Activated T-helper 2 cell treated with anti-CD3 and anti-CD28 coated beads, Interferon-gamma antibody, Interleukin-2, Interleukin-4, amounts not matched to agents 10 μg/mL and 5 μg/mL and 100 μg/mL, durations not matched to agents 14 hours and 24 hours and 36 hours (primary cell): Measurements from ENCODE around the gene ASB6. TPM values are rescaled to one million over a fixed set of nuclear protein-coding genes. Genes with fewer than 3 reads are reported as not detected.
"Not testable (repeated sequence)": the region's sequence is repeated elsewhere in the genome, so short reads cannot be mapped to it uniquely, and the experiment has no call there.

Experiments
- DNase-seq: peaks from one replicate; pipeline ENCODE4 v3.0.0; 2021; ENCODE audit warnings: low spot score
- H3K27ac Mint-ChIP-seq: one replicate; pipeline ENCODE4 v1.8.0; 2021; ENCODE audit warnings: mixed read lengths
- H3K27me3 Mint-ChIP-seq: one replicate; pipeline ENCODE4 v1.8.0; 2021; ENCODE audit warnings: low read depth, mixed read lengths
- H3K36me3 Mint-ChIP-seq: one replicate; pipeline ENCODE4 v1.8.0; 2021; ENCODE audit warnings: low read depth, mixed read lengths
- H3K4me1 Mint-ChIP-seq: one replicate; pipeline ENCODE4 v1.8.0; 2021; ENCODE audit warnings: low read depth, mixed read lengths
- H3K4me3 Mint-ChIP-seq: one replicate; pipeline ENCODE4 v1.8.0; 2021; ENCODE audit warnings: low read depth, mild to moderate bottlenecking, moderate library complexity, mixed read lengths
- H3K9me3 Mint-ChIP-seq: one replicate; pipeline ENCODE4 v1.8.0; 2021; ENCODE audit warnings: mixed read lengths
- intact Hi-C: fragments of 100-400 bp; cut with micrococcal nuclease; formaldehyde crosslinking; loops from one replicate; pipeline ENCODE4 v1.15.1; 2023
- total RNA-seq: library from RNA; stranded (reverse); gene quantifications from 2 replicates; pipeline ENCODE4 v1.2.3, GENCODE V29; 2022

ASB6 gene
- total RNA-seq, 1 donor from 2014 or later = 21.4 TPM

GRCh38 chr9:129637102-129637501 is 4.8 kb downstream of the ASB6 start:
- Mint-ChIP-seq H3K4me1 (peaks cover 11% of the 10 kb centered on the region), H3K4me3 (no peak overlapping the region), H3K36me3 (peaks cover 45% of the 10 kb centered on the region), H3K27ac (no peak overlapping the region), H3K9me3 (no peaks in the 10 kb centered on the region), H3K27me3 (no peaks in the 10 kb centered on the region)
- DNase-seq = no peak
- intact Hi-C loops = no loop called here

GRCh38 chr9:129636343-129636742 is 5.6 kb downstream of the ASB6 start:
- H3K27ac Mint-ChIP-seq, H3K4me3 Mint-ChIP-seq, intact Hi-C loops, H3K9me3 Mint-ChIP-seq, H3K27me3 Mint-ChIP-seq, DNase-seq: not testable (repeated sequence)
- peaks cover 52% of the 10 kb centered on the region for H3K36me3 Mint-ChIP-seq
- peaks cover 11% of the 10 kb centered on the region for H3K4me1 Mint-ChIP-seq

GRCh38 chr9:129635099-129636065 is 6.6 kb downstream of the ASB6 start:
- peaks cover 54% of the 10 kb centered on the region for H3K36me3 Mint-ChIP-seq
- DNase-seq = no peak
- H3K4me3 Mint-ChIP-seq = no peak overlapping the region
- no peaks in the 10 kb centered on the region for H3K27me3 Mint-ChIP-seq
- intact Hi-C loops = no loop called here
- H3K4me1 Mint-ChIP-seq = peaks cover 8% of the 10 kb centered on the region
- no peaks in the 10 kb centered on the region for H3K9me3 Mint-ChIP-seq
- no peak overlapping the region for H3K27ac Mint-ChIP-seq

- intact Hi-C loops = no loop called here
- H3K4me1 Mint-ChIP-seq = peaks cover 18% of the 10 kb centered on the region
- H3K4me3 Mint-ChIP-seq = no peak overlapping the region
- no peaks in the 10 kb centered on the region for H3K9me3 Mint-ChIP-seq
- H3K36me3 Mint-ChIP-seq = peaks cover 60% of the 10 kb centered on the region
- no peak for DNase-seq
- no peak overlapping the region for H3K27ac Mint-ChIP-seq
- H3K27me3 Mint-ChIP-seq = no peaks in the 10 kb centered on the region
Measured at GRCh38 chr9:129633848-129634247, 8.1 kb downstream of the ASB6 start.

GRCh38 chr9:129633207-129633606 is 8.7 kb downstream of the ASB6 start:
- intact Hi-C loops = no loop called here
- H3K27ac Mint-ChIP-seq = no peak overlapping the region
- H3K4me1 Mint-ChIP-seq = peaks cover 21% of the 10 kb centered on the region
- H3K4me3 Mint-ChIP-seq = no peak overlapping the region
- H3K9me3 Mint-ChIP-seq = no peaks in the 10 kb centered on the region
- peaks cover 60% of the 10 kb centered on the region for H3K36me3 Mint-ChIP-seq
- DNase-seq = no peak
- H3K27me3 Mint-ChIP-seq = no peaks in the 10 kb centered on the region

GRCh38 chr9:129632460-129632859 is 9.5 kb downstream of the ASB6 start:
- no peak for DNase-seq
- peaks cover 58% of the 10 kb centered on the region for H3K36me3 Mint-ChIP-seq
- intact Hi-C loops = no loop called here
- H3K27me3 Mint-ChIP-seq = no peaks in the 10 kb centered on the region
- peaks cover 24% of the 10 kb centered on the region for H3K4me1 Mint-ChIP-seq
- no peaks in the 10 kb centered on the region for H3K9me3 Mint-ChIP-seq
- no peak overlapping the region for H3K27ac Mint-ChIP-seq
- H3K4me3 Mint-ChIP-seq = no peak overlapping the region

- Mint-ChIP-seq H3K4me3 (no peak overlapping the region), H3K27ac (no peak overlapping the region), H3K9me3 (no peaks in the 10 kb centered on the region), H3K27me3 (no peaks in the 10 kb centered on the region), H3K36me3 (peaks cover 62% of the 10 kb centered on the region), H3K4me1 (peaks cover 32% of the 10 kb centered on the region)
- no peak for DNase-seq
- intact Hi-C loops = no loop called here
Measured at GRCh38 chr9:129631674-129632129, 10.2 kb downstream of the ASB6 start.

- no peak overlapping the region for H3K4me3 Mint-ChIP-seq
Measured at GRCh38 chr9:129630967-129631673, 10.8 kb downstream of the ASB6 start.

GRCh38 chr9:129629251-129629820 is 12.6 kb downstream of the ASB6 start:
- Mint-ChIP-seq H3K4me3 (peak overlapping the region; percentile 21), H3K27me3 (no peaks in the 10 kb centered on the region), H3K4me1 (peaks cover 42% of the 10 kb centered on the region), H3K9me3 (no peaks in the 10 kb centered on the region), H3K36me3 (peaks cover 51% of the 10 kb centered on the region), H3K27ac (no peak overlapping the region)
- intact Hi-C loops = loop anchor here (10.0 kb wide), 1 partner anchor 145 kb away; no protein-coding TSS in a partner anchor
- no peak for DNase-seq

More at GRCh38 chr9:129630967-129631673, 10.8 kb downstream of the ASB6 start:
- intact Hi-C loops = no loop called here
- H3K9me3 Mint-ChIP-seq = no peaks in the 10 kb centered on the region
- H3K27me3 Mint-ChIP-seq = no peaks in the 10 kb centered on the region
- peaks cover 62% of the 10 kb centered on the region for H3K36me3 Mint-ChIP-seq
- H3K27ac Mint-ChIP-seq = no peak overlapping the region
- DNase-seq = no peak
- H3K4me1 Mint-ChIP-seq = peaks cover 32% of the 10 kb centered on the region

- H3K27me3 Mint-ChIP-seq = no peaks in the 10 kb centered on the region
- no peaks in the 10 kb centered on the region for H3K9me3 Mint-ChIP-seq
- peaks cover 46% of the 10 kb centered on the region for H3K4me1 Mint-ChIP-seq
- no peak overlapping the region for H3K27ac Mint-ChIP-seq
- intact Hi-C loops = loop anchor here (10.0 kb wide), 1 partner anchor 144 kb away; no protein-coding TSS in a partner anchor
- peak overlapping the region; percentile 21 for H3K4me3 Mint-ChIP-seq
- no peak for DNase-seq
- H3K36me3 Mint-ChIP-seq = peaks cover 47% of the 10 kb centered on the region
Measured at GRCh38 chr9:129628709-129629108, 13.2 kb downstream of the ASB6 start.

- intact Hi-C loops = loop anchor here (10.0 kb wide), 1 partner anchor 143 kb away; no protein-coding TSS in a partner anchor
- Mint-ChIP-seq H3K27me3 (no peaks in the 10 kb centered on the region), H3K9me3 (no peaks in the 10 kb centered on the region), H3K4me1 (peaks cover 48% of the 10 kb centered on the region), H3K27ac (peak overlapping the region; percentile 51), H3K4me3 (peak overlapping the region; percentile 85), H3K36me3 (peaks cover 39% of the 10 kb centered on the region)
- DNase-seq = no peak
Measured at GRCh38 chr9:129627556-129628440, 14.2 kb downstream of the ASB6 start.
